Measurements from ENCODE around the gene ADCY1.

ADCY1 gene

DNA sequence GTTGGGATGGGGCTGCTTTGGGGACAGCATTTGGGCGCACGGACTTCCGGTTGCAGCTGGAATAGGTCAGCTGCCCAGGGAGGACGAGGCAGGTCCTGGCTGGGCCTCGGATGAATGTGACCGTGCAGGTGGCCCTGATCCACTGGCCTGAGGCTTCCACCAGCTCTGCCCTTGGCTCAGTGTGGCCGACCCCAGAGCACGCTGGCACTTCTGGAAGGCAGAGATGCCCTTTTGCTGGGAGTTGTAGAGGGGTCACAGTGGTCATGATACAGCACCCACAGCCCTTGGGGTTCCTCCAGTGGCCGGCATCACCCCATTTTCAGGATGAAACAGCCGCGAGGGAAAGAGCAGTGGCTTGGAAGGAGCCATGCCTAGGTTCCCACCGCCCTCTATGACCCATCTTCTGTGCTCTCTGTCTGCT, 19.0 kb downstream of the ADCY1 start:
- DNase-seq (ENCODE audit: low read depth), result no peak

DNA sequence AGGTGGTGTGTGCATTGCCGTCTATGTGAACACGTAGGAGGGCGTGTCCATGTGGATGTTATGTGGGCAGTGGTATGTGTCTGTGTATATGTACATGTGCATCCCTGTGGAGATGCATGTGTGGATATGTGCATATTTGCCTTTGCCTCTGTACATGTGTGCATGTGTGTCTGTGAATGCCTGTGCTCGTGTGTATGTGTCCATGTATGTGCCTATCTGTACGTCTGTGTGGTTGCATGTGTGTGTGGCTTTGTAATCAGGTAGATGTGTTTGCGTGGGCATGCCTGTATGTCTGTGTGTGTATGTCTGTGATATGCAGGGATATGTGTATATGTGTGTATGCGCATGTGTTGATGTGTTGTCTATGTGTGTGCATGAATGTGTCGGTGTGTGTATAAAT, 19.7 kb downstream of the ADCY1 start:
- no peak for DNase-seq (ENCODE audit: low read depth)

DNA sequence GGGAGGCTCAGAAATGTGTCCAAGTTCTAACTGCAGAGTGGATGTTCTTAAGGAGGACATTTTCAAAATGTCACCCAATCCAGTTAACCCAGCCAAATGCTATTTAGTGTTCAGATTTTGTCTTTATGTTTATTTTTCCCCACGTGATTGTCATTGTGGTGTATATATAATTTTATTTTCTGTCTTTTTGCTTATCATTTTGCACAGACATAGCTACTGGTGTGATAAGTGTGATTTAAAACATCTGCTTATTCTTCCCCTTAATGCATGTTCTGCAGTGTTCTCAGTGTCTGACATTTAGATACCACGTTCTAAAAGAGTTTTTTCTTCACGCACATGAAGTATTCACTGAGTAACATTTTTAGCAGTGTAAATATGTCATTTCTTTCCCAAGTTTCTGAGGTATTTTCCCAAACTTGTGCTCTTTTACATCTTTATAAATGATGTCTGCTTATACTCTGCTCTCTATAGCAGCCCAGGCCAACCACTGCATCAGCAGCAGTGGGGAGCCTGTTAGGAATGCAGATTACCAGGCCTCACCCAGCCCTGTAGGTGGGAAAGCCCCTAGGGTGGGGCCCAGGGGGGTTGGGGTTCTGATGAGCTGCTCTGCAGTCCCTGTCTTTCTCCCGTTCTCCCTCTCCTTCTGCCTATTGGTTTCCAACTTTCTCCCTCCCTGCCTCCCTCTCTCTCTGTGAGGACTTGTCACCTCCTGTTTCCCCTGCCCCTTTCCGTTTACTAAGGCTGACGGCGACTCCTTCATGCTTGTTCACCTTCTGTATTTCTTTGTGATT, 20.8 kb downstream of the ADCY1 start:
- DNase-seq (ENCODE audit: low read depth), result no peak

DNA sequence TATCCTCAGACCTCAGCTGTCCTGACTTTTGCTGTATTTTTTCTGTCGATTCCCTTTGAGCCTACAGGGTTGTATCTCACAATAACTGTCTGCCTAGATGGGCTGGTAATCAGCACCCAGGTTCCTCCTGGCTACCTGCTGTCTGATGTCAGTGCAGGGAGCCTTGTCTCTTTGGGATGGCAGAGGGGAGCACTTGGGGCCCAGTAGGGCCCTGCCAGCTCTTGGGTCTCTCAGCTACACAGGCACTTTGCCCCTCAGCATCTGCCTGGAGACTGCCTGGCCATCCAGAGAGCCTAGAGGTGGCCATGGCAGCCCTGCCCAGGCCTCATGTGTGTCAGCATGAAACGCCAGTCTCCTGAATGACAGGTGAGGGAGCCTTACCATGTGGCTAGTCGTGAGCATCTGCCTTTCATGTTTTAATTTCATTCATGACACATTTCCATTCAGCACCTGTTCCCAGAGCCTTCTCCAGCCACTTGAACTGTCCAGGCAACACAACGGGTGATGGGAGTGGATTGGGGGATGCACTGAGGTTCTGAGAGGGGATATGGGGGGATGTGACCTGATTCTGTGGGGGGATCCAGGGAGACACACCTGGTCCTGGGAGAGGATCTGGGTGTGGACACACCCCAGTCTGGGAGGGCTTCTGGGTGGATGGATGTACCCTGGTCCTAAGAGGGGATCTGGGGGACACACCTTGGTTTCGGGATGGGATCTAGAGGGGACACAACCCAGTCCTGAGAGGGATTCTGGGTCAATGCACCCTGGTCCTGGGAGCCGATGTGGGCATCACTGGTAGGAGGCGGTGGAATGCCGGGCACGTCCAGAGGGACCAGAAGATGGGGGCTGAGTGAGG, 21.9 kb downstream of the ADCY1 start:
- no peak for DNase-seq (ENCODE audit: low read depth)

DNA sequence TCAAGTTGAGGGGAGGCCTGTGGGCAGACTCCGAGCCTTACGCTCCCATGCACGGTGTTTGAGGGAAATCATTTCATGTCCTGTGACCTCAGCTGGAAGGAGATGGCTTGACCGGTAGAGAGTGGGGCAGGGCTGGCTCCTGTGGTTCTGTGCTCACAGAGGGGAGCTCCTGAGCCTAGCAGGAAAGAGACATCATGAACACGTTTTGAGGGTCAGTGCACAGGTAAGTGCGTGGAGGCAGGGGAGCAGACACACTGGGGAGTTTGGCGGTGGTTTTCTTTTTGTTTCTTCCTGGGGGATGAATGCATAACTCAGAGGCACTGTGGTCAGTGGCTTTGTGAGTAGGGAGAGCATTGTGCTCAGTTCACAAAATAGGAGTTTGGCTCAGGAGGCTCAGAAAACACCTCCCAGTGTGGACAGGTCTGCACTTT, 22.5 kb downstream of the ADCY1 start:
- DNase-seq (ENCODE audit: low read depth), result no peak

DNA sequence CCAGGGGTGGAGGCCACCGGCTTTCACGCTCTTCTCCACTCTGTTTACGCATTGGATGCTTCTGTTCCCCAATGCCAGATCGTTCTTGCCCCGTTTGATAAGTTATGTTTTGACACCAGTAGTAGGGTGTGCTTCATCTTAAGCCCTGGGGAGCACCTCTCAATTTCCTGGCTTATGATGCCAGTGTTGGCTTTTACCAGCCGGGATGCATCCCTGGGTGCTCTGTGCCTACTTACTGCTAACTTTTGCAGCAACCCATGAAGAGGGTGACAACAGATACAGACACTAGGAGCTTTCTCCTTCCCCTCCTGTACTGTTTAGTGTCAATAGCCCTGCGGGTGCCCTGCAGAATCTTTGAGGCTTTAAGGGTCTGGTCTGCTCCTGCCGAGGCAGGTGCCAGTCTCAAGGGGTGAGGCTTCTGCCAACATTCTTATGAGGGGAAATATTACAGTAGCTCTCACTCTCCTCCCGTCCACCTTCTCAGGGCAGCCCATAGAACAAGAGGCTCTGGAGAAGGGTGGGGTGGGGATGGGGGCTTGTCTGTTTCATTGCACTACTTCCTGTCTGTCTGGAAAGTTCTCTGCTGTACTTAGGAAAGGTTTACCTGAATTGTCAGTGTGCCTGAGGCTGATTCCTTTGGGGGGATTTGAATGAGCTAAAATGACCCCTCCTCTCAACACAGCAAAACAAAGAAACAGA, 23.3 kb downstream of the ADCY1 start:
- DNase-seq (ENCODE audit: low read depth), result no peak

DNA sequence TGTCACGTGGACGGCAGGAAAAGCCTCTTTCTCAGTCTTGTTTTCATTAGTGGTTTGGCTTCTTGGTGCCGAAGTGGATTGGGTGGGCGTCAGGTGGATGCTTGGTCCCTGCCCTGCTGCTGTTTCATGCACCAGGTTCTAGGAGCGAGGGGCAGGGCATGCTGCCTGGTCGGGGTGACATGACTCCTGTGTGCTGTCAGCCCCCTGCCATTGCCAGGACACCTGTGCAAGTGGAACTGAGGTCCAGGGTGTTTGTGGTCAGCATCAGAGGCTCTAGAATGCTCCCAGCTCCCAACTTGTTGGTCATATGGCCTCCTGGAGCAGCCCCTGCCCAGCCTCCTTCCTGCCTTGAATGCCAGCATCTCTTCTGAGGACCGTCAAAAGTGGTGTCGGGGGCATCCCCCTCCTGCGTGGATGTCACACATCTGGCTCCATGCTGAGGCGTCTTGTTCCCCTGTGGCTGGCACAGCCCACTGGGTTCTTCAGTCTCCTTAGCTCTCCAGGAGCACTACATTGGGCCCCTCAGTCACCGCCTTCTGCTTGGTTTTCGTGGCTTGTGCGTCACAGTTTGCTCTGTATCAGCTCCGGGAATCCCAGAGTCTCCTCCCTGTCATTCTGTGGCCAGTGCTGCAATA, 24.8 kb downstream of the ADCY1 start:
- no peak for DNase-seq (ENCODE audit: low read depth)

DNA sequence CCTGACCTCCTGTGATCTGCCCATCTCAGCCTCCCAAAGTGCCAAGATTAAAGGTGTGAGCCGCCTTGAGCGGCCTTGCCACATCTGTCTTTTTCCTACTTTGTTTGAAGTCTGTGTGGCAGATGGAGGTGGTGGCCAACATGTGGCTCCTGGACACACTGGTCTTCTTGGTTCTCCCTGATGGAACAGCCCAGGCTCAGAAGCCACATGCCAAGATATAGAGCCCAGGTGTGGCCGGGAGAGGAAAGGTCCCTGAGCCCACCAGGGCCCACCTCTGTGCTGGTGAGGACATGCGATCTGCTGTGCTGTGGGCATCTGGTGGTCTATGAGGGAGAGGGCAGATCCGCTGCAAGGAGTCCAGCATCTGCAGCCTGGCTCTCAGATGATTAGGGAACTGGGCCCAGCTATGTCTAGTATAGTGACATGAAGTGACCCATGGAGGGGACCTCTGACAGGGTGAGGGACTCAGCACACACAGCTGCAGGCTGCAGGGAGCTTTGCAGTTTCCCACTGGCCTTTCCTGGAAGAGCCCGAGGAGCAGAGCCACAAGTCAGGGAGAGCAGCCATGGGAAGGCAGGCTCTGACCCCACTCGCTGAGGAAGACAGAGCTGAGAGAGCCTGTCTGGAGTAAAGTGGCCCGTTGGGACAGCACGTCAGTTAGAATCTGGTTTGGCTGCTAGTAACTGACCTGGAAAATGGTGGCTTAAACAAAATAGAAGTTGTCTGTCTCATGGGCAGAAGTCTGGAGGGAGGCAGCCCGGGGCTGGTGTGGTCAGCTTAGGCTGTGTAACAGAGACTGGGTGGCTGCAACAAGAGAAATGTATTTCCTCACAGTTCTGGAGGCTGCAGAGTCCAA, 25.9 kb downstream of the ADCY1 start:
- no peak for DNase-seq (ENCODE audit: low read depth)

DNA sequence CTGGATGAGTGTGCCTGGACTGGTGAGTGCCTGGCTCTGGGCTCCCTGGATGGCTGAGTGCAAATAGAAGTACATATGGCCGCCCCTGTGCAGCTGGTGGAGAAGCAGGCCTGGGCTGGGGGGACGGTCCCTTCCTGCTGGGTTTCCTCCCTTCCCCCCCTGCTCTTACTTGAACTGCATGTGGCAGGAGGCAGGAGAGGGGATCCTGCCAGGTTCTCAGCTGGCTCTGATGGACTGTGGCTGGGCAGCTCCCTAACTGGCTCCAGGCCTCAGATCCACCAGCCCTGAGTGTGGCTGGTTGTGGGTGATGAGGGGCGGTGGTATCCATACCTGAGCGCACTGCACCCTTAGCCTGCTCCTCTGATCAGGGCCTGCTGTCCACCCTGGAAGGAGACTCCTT, 26.9 kb downstream of the ADCY1 start:
- DNase-seq (ENCODE audit: low read depth), result no peak

DNA sequence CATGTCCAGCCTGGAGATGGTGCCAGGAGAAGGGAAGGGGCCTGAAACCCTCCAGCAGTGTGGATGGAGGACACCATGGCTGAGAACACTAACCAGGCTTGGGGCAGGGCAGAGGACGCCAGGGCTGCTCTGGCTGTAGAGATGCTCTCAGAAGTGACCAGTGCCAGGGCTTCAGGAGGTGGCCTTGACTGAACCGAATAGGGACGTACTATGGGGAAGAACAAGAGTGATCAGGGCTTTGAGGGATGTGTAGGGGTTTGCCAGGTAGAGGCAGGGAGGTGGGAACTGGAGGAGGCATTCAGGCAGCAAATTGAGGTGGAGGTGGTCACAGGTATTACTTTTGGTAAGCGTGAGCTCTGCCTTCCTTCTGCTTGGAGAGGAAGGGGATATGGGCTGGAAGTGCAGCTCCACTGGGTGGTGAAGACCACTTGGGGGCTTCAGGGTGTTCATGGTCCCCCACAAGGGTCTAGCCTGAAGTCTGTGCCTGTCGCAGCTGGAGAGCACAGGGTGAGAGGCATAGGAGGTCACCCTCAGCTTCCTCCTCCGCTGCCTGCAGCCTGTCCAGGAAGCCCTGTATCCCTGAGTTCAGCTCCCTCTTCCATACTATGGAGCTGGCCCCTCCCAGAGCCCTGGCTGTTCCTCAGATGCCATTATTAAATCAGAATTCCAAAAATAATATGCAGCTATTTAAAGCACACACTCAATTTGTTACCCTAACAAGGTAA, 27.8 kb downstream of the ADCY1 start:
- DNase-seq (ENCODE audit: low read depth), result no peak

DNA sequence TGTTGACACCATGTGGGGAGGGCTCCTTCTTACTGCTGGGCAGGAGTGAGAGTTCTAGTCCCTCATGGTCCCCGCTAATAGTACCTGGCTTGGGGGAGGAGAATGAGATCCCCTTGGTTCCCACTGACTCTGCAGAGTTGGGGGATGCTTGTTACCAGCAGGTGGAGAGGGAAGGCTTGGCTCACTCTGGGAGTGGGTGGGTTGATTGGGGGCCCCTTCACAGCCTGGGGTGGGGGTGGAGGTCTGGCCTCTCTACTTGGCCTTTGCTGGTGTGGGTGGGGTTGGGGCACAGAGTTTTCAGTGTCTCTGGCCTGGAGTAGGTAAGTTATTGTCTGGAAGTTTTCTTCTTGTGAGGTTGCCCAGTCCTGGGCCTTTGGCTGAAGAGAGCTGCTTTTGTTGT, 31.9 kb downstream of the ADCY1 start:
- DNase-seq (ENCODE audit: low read depth), result no peak

DNA sequence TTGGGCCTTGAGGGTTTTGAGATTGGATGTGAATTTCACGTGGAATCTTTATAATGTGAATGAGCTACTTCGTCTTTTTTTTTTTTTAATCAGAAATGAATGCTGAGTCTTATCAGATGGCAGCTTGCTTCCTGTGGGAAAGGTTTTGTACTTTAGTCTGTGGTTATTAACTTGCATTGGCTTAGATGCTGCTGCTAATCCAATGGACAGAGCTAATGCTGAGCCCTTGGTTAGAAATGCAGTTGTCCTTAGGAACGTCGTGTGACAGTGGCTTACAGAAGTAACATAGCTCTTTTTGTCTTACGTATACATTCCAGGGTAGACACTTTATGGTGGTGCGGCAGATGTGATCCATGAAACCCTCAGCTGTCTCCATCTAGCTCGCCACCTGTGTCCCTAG, 32.8 kb downstream of the ADCY1 start:
- DNase-seq (ENCODE audit: low read depth), result no peak

DNA sequence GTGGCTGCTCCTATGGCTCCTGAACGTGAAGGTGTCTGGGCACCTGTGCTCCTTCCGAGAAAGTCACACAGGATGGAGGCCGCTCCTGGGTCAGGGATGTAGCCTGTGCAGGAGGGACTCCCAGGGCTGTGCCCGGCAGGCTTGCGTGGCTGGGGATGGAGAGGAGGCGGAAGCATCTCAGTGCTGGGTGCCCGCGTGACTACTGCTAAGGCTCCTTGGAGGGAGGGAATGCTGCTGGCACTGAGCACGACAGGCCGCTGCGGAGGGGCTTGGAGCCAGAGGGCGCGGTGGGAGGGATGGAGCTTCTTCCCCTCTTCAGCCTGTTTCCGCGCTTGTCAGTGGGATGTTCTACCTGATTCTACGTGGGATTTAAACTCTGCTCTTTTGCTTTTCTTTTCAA, 35.0 kb downstream of the ADCY1 start:
- DNase-seq (ENCODE audit: low read depth), result no peak

DNA sequence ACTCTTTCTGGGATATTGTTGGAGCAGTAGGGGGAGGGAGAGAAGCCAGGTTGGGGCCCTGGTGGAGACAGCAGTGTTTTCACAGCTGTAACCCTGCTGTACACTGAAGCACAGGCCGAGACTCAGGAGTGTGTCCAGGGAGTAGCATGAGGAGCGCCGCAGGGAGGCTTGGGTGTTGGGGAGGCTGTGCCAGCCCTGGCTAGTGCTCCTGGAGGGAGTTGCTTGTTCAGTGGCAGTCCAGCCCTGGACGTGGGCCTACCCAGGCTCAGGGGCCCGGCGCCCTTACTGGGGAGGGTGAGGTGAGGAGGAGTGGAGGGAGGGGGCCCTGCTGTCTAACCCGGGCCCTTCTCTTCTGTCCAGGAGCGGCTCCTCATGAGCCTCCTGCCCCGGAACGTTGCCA, 35.9 kb downstream of the ADCY1 start:
- DNase-seq (ENCODE audit: low read depth), result no peak

DNA sequence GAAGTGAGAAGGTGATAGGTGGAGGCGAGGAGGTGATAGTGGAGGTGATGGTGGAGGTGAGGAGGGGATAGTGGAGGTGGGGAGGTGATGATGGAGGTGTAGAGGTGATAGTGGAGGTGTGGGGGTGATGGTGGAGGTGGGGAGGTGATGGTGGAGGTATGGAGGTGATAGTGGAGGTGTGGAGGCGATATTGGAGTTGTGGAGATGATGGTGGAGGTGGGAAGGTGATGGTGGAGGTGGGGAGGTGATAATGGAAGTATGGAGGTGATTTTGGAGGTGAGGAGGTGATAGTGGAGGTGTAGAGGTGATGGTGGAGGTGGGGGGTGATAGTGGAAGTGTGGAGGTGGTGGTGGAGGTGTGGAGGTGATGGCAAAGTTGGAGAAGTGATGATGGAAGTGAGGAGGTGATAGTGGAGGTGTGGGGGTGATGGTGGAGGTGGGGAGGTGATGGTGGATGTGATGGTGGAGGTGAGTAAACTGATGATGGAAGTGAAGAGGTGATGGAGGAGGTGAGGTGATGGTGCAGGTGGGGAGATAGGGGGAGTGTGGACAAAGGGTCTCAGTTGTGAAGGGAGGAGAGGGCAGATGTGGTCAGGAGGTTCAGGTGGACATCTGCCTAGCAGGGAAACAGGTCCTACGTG, 36.6 kb downstream of the ADCY1 start:
- DNase-seq (ENCODE audit: low read depth), result no peak

DNA sequence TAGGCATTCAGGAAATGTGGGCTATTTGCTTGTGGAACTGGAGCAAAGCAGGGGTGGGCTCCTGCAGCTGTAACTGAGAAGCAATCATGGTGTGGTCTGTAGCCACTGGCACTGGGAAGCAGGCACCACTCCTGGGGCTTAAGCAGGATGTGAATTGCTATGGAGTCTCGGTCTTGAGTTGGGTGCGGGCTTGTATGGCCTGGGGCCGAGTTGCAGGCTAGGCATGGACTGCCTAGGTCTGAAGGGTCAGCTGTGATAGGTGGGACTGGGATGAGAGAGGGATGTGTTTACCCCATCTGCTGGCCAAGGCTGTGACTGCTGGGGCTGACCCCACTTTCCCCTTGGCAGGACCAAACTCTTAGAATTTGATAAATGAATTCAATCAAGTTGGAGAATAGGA, 43.0 kb downstream of the ADCY1 start:
- no peak for DNase-seq (ENCODE audit: low read depth)

DNA sequence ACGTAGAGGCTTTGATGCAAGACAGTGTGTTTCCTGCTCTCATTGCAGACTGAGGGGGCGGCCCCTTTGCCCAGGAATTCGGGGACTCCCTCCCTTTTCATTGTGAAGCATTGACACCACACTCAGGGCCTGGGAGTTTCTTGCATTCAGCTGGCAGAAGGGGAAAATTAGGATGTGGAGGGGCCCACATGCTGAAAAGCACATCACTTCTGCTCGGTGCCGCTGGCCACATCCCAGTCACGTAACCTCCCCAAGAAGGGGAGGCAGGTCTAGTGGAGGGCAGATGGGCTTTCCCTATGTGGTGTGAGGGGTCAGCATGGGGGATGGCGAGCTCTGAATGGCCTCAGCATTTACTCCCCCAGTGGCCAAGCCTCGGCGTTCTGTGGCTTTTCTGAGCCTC, 47.9 kb downstream of the ADCY1 start:
- no peak for DNase-seq (ENCODE audit: low read depth)

DNA sequence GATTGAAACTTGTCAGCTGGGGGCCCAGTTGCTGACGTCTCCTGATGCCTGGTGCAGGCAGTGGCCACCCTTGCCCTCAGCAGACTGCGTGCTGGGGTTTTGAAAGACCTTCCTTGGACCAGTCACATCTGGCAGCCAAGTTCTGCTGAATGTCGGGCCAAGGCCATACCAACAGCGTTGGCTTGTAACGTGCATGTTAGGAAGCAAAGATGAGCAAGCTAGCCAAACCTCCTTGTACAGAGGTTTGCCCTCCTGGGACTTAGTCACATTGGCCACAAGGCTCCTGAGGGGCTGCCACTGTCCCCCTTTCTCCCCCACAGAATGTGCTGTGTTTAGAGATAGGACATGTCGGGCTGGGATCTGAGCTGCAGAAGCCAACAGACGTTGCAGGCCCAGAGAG, 49.0 kb downstream of the ADCY1 start:
- no peak for DNase-seq (ENCODE audit: low read depth)

DNA sequence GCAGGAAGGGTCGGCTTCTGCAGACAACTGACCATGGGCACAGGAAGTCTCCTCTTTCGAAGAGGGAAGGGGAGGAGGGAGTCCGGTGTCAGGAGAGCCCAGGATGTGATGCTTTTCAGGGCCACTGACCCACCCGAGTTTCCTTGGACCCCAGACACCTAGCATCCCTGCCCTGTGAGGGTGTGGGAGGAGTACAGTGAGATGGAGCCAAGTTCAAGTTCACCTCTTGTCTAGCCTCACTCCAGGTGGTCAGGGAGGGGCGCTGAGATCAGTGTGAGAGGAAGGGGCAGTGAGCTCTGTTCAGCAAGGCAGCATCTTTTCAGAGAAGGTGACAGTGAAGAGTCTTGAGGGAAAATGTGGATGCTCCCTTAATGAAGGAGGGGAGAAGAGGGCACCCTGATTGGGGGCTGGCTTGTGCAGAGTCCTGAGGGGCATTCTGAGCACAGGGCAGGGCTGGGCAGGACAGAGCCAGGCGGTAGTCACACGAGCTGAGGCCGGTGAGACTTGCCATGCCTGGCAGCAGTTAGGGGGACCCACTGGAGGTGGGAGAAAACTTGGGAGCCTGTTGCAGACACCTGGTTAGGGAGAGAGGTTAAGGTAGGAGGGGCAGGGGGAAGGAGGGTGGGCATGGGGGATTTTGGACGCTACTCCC, 49.7 kb downstream of the ADCY1 start:
- DNase-seq (ENCODE audit: low read depth), result no peak

DNA sequence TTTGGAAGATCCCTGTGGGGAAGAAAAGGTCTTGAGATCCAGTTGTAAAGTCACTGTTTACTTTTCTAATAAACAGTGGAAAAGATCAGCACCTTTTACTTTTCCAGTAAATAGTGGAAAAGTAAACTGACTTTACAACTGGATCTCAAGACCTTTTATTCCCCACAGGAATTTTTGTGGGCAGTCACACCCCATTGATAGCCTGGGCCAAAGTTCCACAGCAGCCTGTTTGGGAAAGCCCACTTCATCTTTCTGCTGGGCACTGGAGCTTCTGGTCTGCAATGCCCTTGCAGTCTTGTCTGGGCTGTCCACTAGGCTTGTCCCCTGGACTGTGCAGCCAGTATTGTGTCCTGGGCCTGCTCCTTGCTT, 50.2 kb downstream of the ADCY1 start:
- DNase-seq (ENCODE audit: low read depth), result no peak

All from activated T-cell treated with anti-CD3 and anti-CD28 coated beads for 24 hours (primary cell).